GM10847 (cell line): ENCODE data around the gene MCHR1.

Experiments
- POLR2A ChIP-seq: IDR thresholded peaks from 2 replicates; pipeline ENCODE4 v1.6.1; 2011; ENCODE audit not compliant: insufficient read length; ENCODE audit errors: extremely low read depth

Gene MCHR1

DNA sequence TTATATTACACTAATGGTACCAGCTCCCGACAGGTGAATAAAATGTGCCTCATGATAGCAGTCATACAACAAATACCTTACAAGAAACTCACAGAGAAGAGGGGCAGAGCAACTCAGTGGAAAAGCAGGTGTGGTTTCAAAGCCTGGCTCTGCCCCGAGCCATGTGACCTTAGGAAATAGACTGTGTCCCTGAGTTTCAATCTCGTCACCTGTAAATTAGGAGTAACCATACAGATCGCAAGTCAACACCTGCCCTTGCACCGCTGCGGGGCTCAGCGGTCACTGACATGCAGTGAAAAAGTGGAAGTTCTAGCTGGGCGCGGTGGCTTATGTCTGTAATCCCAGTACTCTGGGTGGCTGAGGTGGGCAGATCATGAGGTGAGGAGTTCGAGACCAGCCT, 30.9 kb upstream of the MCHR1 start:
- no peak for TF ChIP-seq POLR2A

DNA sequence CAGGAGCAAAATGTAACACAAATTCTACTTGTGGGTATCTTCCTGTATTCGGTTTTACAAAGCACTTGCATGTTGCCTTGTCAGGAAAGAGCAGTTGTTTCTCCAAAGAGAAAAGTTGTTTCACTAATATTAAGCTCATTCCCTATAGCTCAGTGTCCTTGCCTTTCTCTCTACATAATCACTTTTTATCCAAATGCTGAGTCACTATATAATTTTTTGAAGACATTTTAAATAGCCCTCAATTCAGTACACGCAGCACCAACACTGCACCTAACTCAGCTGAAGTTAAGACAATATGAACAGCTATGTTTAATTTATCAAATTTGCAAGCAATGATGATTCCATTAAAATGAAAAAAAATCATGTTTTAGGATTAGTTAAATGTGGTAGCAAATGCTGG, 28.2 kb upstream of the MCHR1 start:
- no peak for TF ChIP-seq POLR2A

DNA sequence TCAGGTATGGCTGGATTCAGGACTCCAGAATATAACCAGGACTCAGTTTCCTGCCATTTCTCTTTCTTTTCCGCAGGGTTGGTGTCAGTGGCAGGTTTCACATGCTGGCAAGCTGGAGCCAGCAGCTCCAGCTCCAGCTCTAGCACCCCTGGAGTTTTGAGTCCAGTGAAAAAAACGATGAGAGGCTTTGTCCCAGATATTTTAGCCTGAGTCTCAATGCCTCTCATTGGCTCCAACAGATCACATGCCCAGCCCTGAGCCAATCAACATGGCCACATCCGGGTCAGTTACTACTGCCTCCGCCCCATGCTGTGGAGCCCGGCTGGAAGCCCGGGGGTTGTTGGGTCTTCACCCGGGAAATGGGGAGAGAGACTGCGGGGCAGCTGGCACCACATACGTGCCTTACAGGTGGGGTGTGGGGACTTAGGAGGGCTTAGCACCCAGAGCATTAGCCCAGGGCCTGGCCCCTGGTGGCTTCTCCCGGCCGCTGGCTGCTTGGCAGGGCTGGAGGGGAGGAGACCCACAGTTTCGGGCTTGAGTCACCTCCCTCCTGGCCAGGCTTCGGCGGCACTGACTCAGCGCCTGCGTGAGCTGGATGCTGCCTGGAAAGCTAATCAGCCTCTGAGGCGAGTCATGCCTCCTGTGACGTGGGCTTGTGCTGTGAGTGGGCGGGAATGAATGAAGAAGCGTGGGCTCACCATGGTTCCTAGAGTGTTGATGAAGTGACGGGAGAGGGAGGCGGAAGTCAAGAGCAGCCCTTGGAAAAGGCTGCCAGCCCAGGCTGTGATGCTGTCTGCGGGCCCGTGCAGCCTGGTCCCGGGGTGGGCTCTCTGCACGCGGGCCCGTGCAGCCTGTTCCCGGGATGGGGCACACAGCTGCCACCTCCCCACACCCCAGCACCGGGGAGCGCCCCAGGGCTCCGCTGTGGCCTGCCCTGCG, 27.5 kb upstream of the MCHR1 start:
- no peak for TF ChIP-seq POLR2A

GRCh38 chr22:40653361-40653760, 25.9 kb upstream of the MCHR1 start:
- TF ChIP-seq POLR2A, result no peak

- TF ChIP-seq POLR2A, result no peak
Measured at GRCh38 chr22:40654522-40655167, 24.6 kb upstream of the MCHR1 start.

DNA sequence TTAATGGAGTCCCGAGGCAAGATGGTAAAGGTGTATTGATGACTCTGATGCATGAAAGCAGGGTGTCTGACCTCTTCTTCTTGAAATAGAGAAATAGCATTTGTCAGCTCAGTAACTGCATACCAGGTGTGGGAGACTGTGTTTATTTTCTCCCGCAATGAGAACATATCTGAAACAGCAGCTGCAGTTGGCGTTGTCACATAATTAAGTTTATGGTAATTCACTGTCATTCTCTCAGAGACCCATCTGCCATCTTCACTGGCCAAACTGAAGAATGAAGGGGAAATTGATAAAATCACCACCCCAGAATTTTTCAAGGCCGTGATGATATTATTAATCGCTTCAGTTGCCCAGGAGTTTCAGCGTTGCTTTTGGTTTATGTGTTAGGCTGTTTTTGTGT, 20.1 kb upstream of the MCHR1 start:
- no peak for TF ChIP-seq POLR2A

DNA sequence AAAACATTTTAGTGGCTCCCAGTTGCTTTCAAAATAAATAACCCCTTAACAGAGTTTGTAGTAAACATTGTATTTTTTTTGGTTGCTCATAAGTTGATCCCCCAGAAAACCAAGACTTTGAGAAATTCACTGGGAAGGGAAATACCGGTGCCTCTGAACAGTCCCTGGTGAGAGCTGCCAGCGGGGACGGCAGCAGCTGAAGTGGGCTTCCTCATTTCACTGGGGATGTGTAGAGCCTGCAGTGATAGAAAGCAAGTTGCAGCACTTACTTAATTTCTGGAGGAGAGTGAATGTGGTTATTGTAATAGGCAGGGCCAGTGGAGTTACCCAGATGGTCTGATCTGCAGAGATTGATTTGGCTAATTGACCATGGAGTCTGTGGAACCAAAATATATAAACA, 18.6 kb upstream of the MCHR1 start:
- TF ChIP-seq POLR2A, result no peak

DNA sequence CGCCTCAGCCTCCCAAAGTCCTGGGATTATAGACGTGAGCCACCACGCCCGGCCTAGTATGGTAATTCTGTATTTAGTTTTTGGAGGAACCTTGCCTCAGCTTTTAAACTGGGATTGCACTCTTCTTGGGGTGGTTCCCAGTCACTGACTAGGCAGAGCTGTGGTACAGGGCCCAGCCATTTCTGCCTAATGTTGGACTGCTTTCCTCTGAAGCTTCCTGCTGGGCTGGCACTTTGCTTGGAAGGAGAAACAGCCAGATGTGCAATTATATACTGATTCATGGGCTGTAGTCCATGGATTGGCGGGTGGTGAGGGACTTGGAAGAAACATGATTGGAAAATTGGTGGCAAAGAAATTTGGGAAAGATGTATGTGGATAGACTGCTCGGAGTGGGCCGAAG, 17.6 kb upstream of the MCHR1 start:
- TF ChIP-seq POLR2A, result no peak

DNA sequence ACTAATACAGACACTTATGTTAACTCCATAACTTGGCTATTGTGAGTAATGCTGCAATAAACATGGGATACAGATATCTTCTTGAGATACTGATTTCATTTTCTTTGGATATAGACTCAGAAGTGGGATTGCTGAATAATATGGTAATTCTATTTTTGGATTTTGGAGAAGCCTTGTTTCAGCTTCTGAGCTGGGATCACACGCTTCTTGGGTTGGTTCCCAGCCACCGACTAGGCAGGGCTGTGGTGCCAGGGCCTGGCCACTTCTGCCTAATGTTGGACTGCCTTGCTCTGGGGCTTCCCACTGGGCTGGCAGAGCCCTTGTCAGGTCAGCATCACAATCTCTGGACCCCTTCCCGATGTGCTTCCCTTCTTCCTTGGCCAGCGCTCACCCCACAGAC, 14.0 kb upstream of the MCHR1 start:
- no peak for TF ChIP-seq POLR2A

DNA sequence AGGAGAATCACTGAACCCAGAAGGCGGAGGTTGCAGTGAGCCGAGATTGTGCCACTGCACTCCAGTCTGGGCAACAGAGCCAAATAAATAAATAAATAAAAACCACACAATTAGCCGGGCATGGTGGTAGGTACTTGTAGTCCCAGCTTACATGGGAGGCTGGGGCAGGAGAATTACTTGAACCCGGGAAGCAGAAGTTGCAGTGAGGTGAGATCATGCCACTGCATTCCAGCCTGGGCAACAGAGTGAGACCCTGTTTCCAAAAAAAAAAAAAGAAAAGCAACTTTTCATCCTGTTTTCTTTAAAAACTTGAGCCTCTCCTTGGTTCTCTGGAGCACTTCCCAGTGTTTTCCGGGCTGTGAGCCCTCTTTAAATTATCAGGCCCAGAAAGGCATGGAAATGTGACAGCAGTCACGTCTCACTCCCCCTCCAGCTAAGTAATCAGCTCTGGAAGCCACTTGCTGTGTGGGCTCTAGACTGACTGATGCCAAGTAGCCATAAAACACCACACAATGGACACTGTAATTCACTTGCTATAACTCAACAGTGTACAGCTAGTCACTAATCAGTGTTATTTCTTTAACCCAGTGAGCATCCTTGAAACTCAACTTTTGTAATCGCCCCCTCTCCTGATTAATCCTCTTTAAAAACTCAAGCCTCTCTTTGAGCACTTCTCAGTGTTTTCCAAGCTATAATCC, 13.0 kb upstream of the MCHR1 start:
- no peak for TF ChIP-seq POLR2A

- TF ChIP-seq POLR2A, result no peak
Measured at GRCh38 chr22:40668611-40669411, 10.5 kb upstream of the MCHR1 start.

- no peak for TF ChIP-seq POLR2A
Measured at GRCh38 chr22:40670058-40670457, 9.2 kb upstream of the MCHR1 start.

GRCh38 chr22:40671369-40671768, 7.9 kb upstream of the MCHR1 start:
- TF ChIP-seq POLR2A, result no peak

- no peak for TF ChIP-seq POLR2A
Measured at GRCh38 chr22:40671796-40672360, 7.4 kb upstream of the MCHR1 start.

DNA sequence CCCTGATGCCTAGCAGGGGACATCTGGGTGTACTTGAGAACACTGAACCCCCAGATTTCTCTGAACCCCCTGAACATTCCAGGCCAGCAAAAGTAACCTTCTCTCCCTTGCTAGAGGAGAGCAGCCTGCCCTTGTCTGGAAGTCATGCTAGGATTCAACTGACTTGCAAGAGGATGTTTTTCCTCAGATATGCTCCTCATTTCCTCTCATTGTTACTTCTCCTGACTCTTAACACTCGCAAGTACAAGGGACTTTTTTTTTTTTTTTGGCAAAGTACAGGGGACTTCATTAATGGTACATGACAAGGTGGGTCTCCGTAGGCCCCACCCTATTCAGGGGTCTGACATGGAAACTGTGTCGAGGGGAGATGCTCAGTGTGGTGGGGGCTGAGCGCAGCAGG, 6.3 kb upstream of the MCHR1 start:
- TF ChIP-seq POLR2A, result no peak
